ENCODE measurements around the gene FBXL15. TPM values are rescaled to one million over a fixed set of nuclear protein-coding genes. Genes with fewer than 3 reads are reported as not detected.

Gene FBXL15
- total and polyA plus RNA-seq, 9 of the 15 experiments (the other 6 are each of a cell fraction or from before 2014, with no cell fraction given), result 0.08 to 25.9 (median 3.5) TPM

DNA sequence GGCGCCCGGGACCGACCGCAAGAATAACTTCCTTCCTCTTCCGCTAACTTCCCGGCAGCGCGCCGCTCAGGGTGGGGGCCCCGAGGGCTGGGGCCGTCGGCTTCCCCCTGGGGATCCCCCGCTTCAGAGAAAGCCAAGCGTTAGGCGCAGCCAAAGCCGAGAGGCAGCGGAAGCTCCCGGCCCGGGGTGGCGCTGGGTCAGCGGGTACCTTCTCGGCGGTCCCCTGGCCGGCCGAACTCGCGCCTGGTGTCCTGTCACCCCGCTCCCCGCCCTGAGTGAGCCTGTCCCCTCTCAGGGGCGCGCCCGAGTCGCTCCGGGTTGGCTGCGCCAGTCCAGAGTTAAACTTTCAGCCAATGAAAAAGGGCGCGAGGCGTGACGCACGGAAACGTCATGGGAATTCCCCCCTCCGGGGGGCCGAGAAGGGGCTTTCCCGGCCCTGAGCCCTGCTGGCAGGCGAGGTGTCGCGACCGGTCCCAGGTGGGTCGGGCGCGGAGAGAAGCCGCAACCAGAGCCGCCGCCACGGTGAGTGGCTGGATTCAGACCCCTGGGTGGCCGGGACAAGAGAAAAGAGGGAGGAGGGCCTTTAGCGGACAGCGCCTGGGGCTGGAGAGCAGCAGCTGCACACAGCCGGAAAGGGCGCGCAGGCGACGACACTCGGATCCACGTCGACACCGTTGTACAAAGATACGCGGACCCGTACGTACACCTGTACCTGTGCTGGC lies 26.4 kb upstream of the FBXL15 start (continued):
- TF ChIP-seq, protein P1, sequence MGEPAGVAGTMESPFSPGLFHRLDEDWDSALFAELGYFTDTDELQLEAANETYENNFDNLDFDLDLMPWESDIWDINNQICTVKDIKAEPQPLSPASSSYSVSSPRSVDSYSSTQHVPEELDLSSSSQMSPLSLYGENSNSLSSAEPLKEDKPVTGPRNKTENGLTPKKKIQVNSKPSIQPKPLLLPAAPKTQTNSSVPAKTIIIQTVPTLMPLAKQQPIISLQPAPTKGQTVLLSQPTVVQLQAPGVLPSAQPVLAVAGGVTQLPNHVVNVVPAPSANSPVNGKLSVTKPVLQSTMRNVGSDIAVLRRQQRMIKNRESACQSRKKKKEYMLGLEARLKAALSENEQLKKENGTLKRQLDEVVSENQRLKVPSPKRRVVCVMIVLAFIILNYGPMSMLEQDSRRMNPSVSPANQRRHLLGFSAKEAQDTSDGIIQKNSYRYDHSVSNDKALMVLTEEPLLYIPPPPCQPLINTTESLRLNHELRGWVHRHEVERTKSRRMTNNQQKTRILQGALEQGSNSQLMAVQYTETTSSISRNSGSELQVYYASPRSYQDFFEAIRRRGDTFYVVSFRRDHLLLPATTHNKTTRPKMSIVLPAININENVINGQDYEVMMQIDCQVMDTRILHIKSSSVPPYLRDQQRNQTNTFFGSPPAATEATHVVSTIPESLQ (CRISPR knock-in tag; IDR thresholded peaks at IDR 0.05), result no peak
- TF ChIP-seq SIRT6 (IDR thresholded peaks at IDR 0.05; ENCODE audit: low read depth, low read length) (no peak), SETDB1 (IDR thresholded peaks at IDR 0.05; ENCODE audit: low read length) (no peak), TAF1 (IDR thresholded peaks at IDR 0.05; ENCODE audit: control insufficient read depth, extremely low read depth, insufficient read depth, low read length, severe bottlenecking) (no peak), ZNF174 (CRISPR knock-in tag; IDR thresholded peaks at IDR 0.05) (no peak), SMARCE1 (IDR thresholded peaks at IDR 0.05) (no peak), RHOXF2B (CRISPR knock-in tag; conservative IDR thresholded peaks at IDR 0.05) (no peak), BDP1 (IDR thresholded peaks at IDR 0.05; ENCODE audit: insufficient read depth, insufficient read length) (no peak), VEZF1 (CRISPR knock-in tag; IDR thresholded peaks at IDR 0.05) (peak; percentile 97), ZNF239 (CRISPR knock-in tag; IDR thresholded peaks at IDR 0.05) (no peak), KLF16 (IDR thresholded peaks at IDR 0.05) (peak; percentile 32; the same call in 1 of the 2 replicates), C11orf30 (IDR thresholded peaks at IDR 0.05; ENCODE audit: low read depth) (peak; percentile 16; the same call in 1 of the 2 replicates), HSF4 (CRISPR knock-in tag; IDR thresholded peaks at IDR 0.05; ENCODE audit: borderline replicate concordance) (no peak), ERF (CRISPR knock-in tag; IDR thresholded peaks at IDR 0.05) (no peak), ZNF431 (CRISPR knock-in tag; IDR thresholded peaks at IDR 0.05) (no peak), KAT2B (IDR thresholded peaks at IDR 0.05; ENCODE audit: low read depth, low read length) (no peak), CBFA2T2 (conservative IDR thresholded peaks at IDR 0.05) (no peak), HNRNPLL (IDR thresholded peaks at IDR 0.05; ENCODE audit: low read depth, low read length, poor library complexity, severe bottlenecking) (no peak), TSC22D4 (tag; IDR thresholded peaks at IDR 0.05) (no peak), ZNF277 (CRISPR knock-in tag; IDR thresholded peaks at IDR 0.05; ENCODE audit: borderline replicate concordance) (no peak)
- TF ChIP-seq, protein P2, sequence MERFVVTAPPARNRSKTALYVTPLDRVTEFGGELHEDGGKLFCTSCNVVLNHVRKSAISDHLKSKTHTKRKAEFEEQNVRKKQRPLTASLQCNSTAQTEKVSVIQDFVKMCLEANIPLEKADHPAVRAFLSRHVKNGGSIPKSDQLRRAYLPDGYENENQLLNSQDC (CRISPR knock-in tag; IDR thresholded peaks at IDR 0.05), result no peak
- TF ChIP-seq, protein P3, sequence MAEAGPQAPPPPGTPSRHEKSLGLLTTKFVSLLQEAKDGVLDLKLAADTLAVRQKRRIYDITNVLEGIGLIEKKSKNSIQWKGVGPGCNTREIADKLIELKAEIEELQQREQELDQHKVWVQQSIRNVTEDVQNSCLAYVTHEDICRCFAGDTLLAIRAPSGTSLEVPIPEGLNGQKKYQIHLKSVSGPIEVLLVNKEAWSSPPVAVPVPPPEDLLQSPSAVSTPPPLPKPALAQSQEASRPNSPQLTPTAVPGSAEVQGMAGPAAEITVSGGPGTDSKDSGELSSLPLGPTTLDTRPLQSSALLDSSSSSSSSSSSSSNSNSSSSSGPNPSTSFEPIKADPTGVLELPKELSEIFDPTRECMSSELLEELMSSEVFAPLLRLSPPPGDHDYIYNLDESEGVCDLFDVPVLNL (CRISPR knock-in tag; IDR thresholded peaks at IDR 0.05; ENCODE audit: low read depth), result no peak
